ENCODE results near the gene PSMB7. TPM values are rescaled to one million over a fixed set of nuclear protein-coding genes. Genes with fewer than 3 reads are reported as not detected.

The PSMB7 gene
- total and polyA plus RNA-seq, 2 donors (not counting 1 experiment from before 2014, with no cell fraction given): 206 to 290 TPM

GRCh38 chr9:124443625-124444024 lies 28.4 kb upstream of the PSMB7 start:
- Histone ChIP-seq H3K9ac (ENCODE audit: insufficient read depth, low read length) (no peak overlapping the region), H2AFZ (ENCODE audit: low read length) (no peak overlapping the region), H4K20me1 (ENCODE audit: control insufficient read depth, extremely low read depth, insufficient read depth, low read length) (no peaks in the 10 kb centered on the region), H3K36me3 (ENCODE audit: control insufficient read depth, insufficient read depth, low read length) (no peaks in the 10 kb centered on the region), H3K4me2 (ENCODE audit: extremely low read depth, insufficient read depth, low read length) (no peak overlapping the region), H3K79me2 (ENCODE audit: control insufficient read depth, insufficient read depth, low read length) (no peaks in the 10 kb centered on the region), H3K9me3 (ENCODE audit: control insufficient read depth, insufficient read depth, low read depth, low read length) (no peaks in the 10 kb centered on the region), H3K4me1 (ENCODE audit: control insufficient read depth, extremely low read depth, insufficient read depth, low read length) (no peaks in the 10 kb centered on the region), H3K27me3 (ENCODE audit: control insufficient read depth, insufficient read depth, low read length) (no peaks in the 10 kb centered on the region), H3K4me3 (replicated peaks in 1 of 4; ENCODE audit: control extremely low read depth in 1 of 4, insufficient read depth in 1 of 4, low read depth in 3 of 4, low read length in 4 of 4) (no peak overlapping the region), H3K27ac (ENCODE audit: insufficient read depth, low read length) (no peak overlapping the region)
- no peak for TF ChIP-seq CTCF (conservative IDR thresholded peaks at IDR 0.05 in 1 of 2, IDR thresholded peaks at IDR 0.05 in 1 of 2; ENCODE audit: low read depth in 1 of 2, low read length in 2 of 2)
- no peak for TF ChIP-seq EZH2 (IDR thresholded peaks at IDR 0.05; ENCODE audit: low read length, missing control alignments)
- no peak for DNase-seq (ENCODE audit: low read depth in 2 of 2)

GRCh38 chr9:124442826-124443225 lies 27.6 kb upstream of the PSMB7 start:
- H4K20me1 ChIP-seq (ENCODE audit: control insufficient read depth, extremely low read depth, insufficient read depth, low read length): no peaks in the 10 kb centered on the region
- no peak for DNase-seq (ENCODE audit: low read depth in 2 of 2)
- no peak for TF ChIP-seq CTCF (conservative IDR thresholded peaks at IDR 0.05 in 1 of 2, IDR thresholded peaks at IDR 0.05 in 1 of 2; ENCODE audit: low read depth in 1 of 2, low read length in 2 of 2)
- TF ChIP-seq EZH2 (IDR thresholded peaks at IDR 0.05; ENCODE audit: low read length, missing control alignments): no peak
- H3K36me3 ChIP-seq (ENCODE audit: control insufficient read depth, insufficient read depth, low read length): no peaks in the 10 kb centered on the region
- H3K4me3 ChIP-seq (replicated peaks in 1 of 4; ENCODE audit: control extremely low read depth in 1 of 4, insufficient read depth in 1 of 4, low read depth in 3 of 4, low read length in 4 of 4): no peak overlapping the region
- H3K9ac ChIP-seq (ENCODE audit: insufficient read depth, low read length): no peak overlapping the region
- no peak overlapping the region for H3K27ac ChIP-seq (ENCODE audit: insufficient read depth, low read length)
- no peaks in the 10 kb centered on the region for H3K9me3 ChIP-seq (ENCODE audit: control insufficient read depth, insufficient read depth, low read depth, low read length)
- no peaks in the 10 kb centered on the region for H3K4me1 ChIP-seq (ENCODE audit: control insufficient read depth, extremely low read depth, insufficient read depth, low read length)
- H2AFZ ChIP-seq (ENCODE audit: low read length): no peak overlapping the region
- H3K27me3 ChIP-seq (ENCODE audit: control insufficient read depth, insufficient read depth, low read length): no peaks in the 10 kb centered on the region
- H3K79me2 ChIP-seq (ENCODE audit: control insufficient read depth, insufficient read depth, low read length): no peaks in the 10 kb centered on the region
- H3K4me2 ChIP-seq (ENCODE audit: extremely low read depth, insufficient read depth, low read length): no peak overlapping the region

- no peaks in the 10 kb centered on the region for H3K4me1 ChIP-seq (ENCODE audit: control insufficient read depth, extremely low read depth, insufficient read depth, low read length)
- no peak overlapping the region for H3K27ac ChIP-seq (ENCODE audit: insufficient read depth, low read length)
- H3K4me2 ChIP-seq (ENCODE audit: extremely low read depth, insufficient read depth, low read length): no peak overlapping the region
- H3K79me2 ChIP-seq (ENCODE audit: control insufficient read depth, insufficient read depth, low read length): no peaks in the 10 kb centered on the region
- H3K27me3 ChIP-seq (ENCODE audit: control insufficient read depth, insufficient read depth, low read length): no peaks in the 10 kb centered on the region
- H3K36me3 ChIP-seq (ENCODE audit: control insufficient read depth, insufficient read depth, low read length): no peaks in the 10 kb centered on the region
- H3K9ac ChIP-seq (ENCODE audit: insufficient read depth, low read length): no peak overlapping the region
- no peak for DNase-seq (ENCODE audit: low read depth in 2 of 2)
- H4K20me1 ChIP-seq (ENCODE audit: control insufficient read depth, extremely low read depth, insufficient read depth, low read length): no peaks in the 10 kb centered on the region
- H3K4me3 ChIP-seq (replicated peaks in 1 of 4; ENCODE audit: control extremely low read depth in 1 of 4, insufficient read depth in 1 of 4, low read depth in 3 of 4, low read length in 4 of 4): no peak overlapping the region
- no peaks in the 10 kb centered on the region for H3K9me3 ChIP-seq (ENCODE audit: control insufficient read depth, insufficient read depth, low read depth, low read length)
- H2AFZ ChIP-seq (ENCODE audit: low read length): no peak overlapping the region
- TF ChIP-seq CTCF (conservative IDR thresholded peaks at IDR 0.05 in 1 of 2, IDR thresholded peaks at IDR 0.05 in 1 of 2; ENCODE audit: low read depth in 1 of 2, low read length in 2 of 2): no peak
- TF ChIP-seq EZH2 (IDR thresholded peaks at IDR 0.05; ENCODE audit: low read length, missing control alignments): no peak
Measured at GRCh38 chr9:124442379-124442778, 27.1 kb upstream of the PSMB7 start.
